Loucy (cell line): ENCODE measurements around the gene CACNA1C.

Experiments used
- H2AFZ ChIP-seq: fragments of 200-600 bp; sonication (generic); 2 replicates; pipeline ENCODE4 v1.6.0; 2016; ENCODE audit warnings: antibody characterized with exemption, mild to moderate bottlenecking, low read length, moderate library complexity
- H3F3A ChIP-seq: fragments of 200-600 bp; 2 replicates; pipeline ENCODE4 v1.6.0; 2016; ENCODE audit warnings: antibody characterized with exemption, low read depth, mild to moderate bottlenecking
- H3K27me3 ChIP-seq: fragments of 200-600 bp; sonication (generic); 2 replicates; pipeline ENCODE4 v1.6.1; 2014; ENCODE audit warnings: low read length, mild to moderate bottlenecking; ENCODE audit not compliant: insufficient read depth, poor library complexity, severe bottlenecking
- H3K36me3 ChIP-seq: fragments of 200-600 bp; sonication (generic); 2 replicates; pipeline ENCODE4 v1.6.1; 2016; ENCODE audit warnings: low read length; ENCODE audit not compliant: insufficient read depth
- H3K4me1 ChIP-seq: fragments of 200-600 bp; sonication (generic); 2 replicates; pipeline ENCODE4 v1.5.1; 2014; ENCODE audit warnings: low read length, mild to moderate bottlenecking; ENCODE audit not compliant: insufficient read depth, poor library complexity, severe bottlenecking
- H3K4me2 ChIP-seq: fragments of 200-600 bp; sonication (generic); 2 replicates; pipeline ENCODE4 v1.6.0; 2014; ENCODE audit warnings: antibody characterized with exemption, low read length, low read depth, mild to moderate bottlenecking; ENCODE audit not compliant: poor library complexity, severe bottlenecking
- H3K4me3 ChIP-seq: fragments of 200-600 bp; sonication (generic); 2 replicates; pipeline ENCODE4 v1.5.1; 2014; ENCODE audit warnings: low read length, mild to moderate bottlenecking, mixed read lengths; ENCODE audit not compliant: poor library complexity, severe bottlenecking
- H3K79me2 ChIP-seq: fragments of 200-600 bp; sonication (generic); 2 replicates; pipeline ENCODE4 v1.6.1; 2014; ENCODE audit warnings: low read length; ENCODE audit not compliant: insufficient read depth
- H3K9ac ChIP-seq: fragments of 200-600 bp; sonication (generic); 2 replicates; pipeline ENCODE4 v1.6.0; 2014; ENCODE audit warnings: mild to moderate bottlenecking, low read depth, low read length, moderate library complexity; ENCODE audit not compliant: poor library complexity, severe bottlenecking
- H3K9me2 ChIP-seq: fragments of 200-600 bp; sonication (generic); replicated peaks from 2 replicates; pipeline ENCODE4 v1.6.1; 2016; ENCODE audit warnings: low read depth, low read length, mixed read lengths
- H3K9me3 ChIP-seq: fragments of 200-600 bp; sonication (generic); 2 replicates; pipeline ENCODE4 v1.6.1; 2014; ENCODE audit warnings: mild to moderate bottlenecking, antibody characterized with exemption, low read length, low read depth; ENCODE audit not compliant: insufficient read depth
- H4K20me1 ChIP-seq: fragments of 200-600 bp; sonication (generic); 2 replicates; pipeline ENCODE4 v1.6.0; 2014; ENCODE audit warnings: antibody characterized with exemption, low read length, mild to moderate bottlenecking; ENCODE audit not compliant: insufficient read depth, poor library complexity, severe bottlenecking
- CTCF ChIP-seq: fragments of 200-600 bp; sonication (generic); conservative IDR thresholded peaks from 2 replicates; pipeline ENCODE4 v1.5.1; 2014; ENCODE audit warnings: mild to moderate bottlenecking, antibody characterized with exemption, low read length
- EZH2phosphoT487 ChIP-seq: fragments of 200-600 bp; IDR thresholded peaks from 2 replicates; pipeline ENCODE4 v1.6.1; 2018; ENCODE audit warnings: antibody characterized with exemption, mild to moderate bottlenecking, moderate library complexity, borderline replicate concordance

CACNA1C gene

GRCh38 chr12:2650261-2651067 is 597.7 kb downstream of the CACNA1C start:
- no peaks in the 10 kb centered on the region for H3K27me3 ChIP-seq
- H4K20me1 ChIP-seq = no peaks in the 10 kb centered on the region
- H3K36me3 ChIP-seq = no peaks in the 10 kb centered on the region
- no peak overlapping the region for H2AFZ ChIP-seq
- H3K4me1 ChIP-seq = peaks cover 9% of the 10 kb centered on the region
- no peak overlapping the region for H3K9ac ChIP-seq
- no peak for TF ChIP-seq EZH2phosphoT487
- TF ChIP-seq CTCF = no peak
- H3K9me2 ChIP-seq = no peaks in the 10 kb centered on the region
- no peaks in the 10 kb centered on the region for H3K79me2 ChIP-seq
- H3F3A ChIP-seq = no peaks in the 10 kb centered on the region
- no peaks in the 10 kb centered on the region for H3K9me3 ChIP-seq
- no peak overlapping the region for H3K4me3 ChIP-seq
- no peak overlapping the region for H3K4me2 ChIP-seq

GRCh38 chr12:2651068-2651965 is 598.5 kb downstream of the CACNA1C start:
- no peak for TF ChIP-seq EZH2phosphoT487
- no peak for TF ChIP-seq CTCF

DNA sequence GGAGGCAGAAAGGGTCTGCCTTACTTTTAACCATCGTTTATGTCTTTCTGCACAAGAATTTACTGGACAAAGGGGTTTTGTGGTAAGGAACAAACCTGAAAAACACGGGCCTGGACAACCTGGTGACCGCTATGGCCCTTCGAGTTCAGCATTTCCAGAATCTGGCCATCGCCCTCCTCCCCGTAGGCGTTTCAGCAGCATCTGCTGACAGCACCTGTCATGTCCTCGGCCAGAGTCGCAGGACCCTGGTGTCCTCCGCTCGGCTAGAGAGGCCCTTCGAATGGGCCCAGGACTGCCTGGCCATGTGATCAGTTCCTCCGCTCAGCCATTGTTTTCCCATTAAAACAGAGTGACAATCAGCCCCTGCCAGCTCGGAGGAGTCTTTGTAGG is 599.2 kb downstream of the CACNA1C start:
- Histone ChIP-seq H2AFZ (no peak overlapping the region), H3K4me1 (no peaks in the 10 kb centered on the region), H3K4me3 (no peak overlapping the region), H3F3A (no peaks in the 10 kb centered on the region), H3K9ac (no peak overlapping the region), H3K79me2 (no peaks in the 10 kb centered on the region), H3K9me2 (no peaks in the 10 kb centered on the region), H3K4me2 (no peak overlapping the region), H3K9me3 (no peaks in the 10 kb centered on the region), H3K27me3 (no peaks in the 10 kb centered on the region), H4K20me1 (no peaks in the 10 kb centered on the region), H3K36me3 (no peaks in the 10 kb centered on the region)
- TF ChIP-seq EZH2phosphoT487 = no peak
- TF ChIP-seq CTCF = no peak

More at GRCh38 chr12:2651068-2651965, 598.5 kb downstream of the CACNA1C start:
- no peaks in the 10 kb centered on the region for H3K9me2 ChIP-seq
- no peaks in the 10 kb centered on the region for H3K27me3 ChIP-seq
- H3K4me1 ChIP-seq = peaks cover under 1% of the 10 kb centered on the region
- H3K9me3 ChIP-seq = no peaks in the 10 kb centered on the region
- H3K79me2 ChIP-seq = no peaks in the 10 kb centered on the region
- H3K9ac ChIP-seq = no peak overlapping the region
- H3K4me2 ChIP-seq = no peak overlapping the region
- H3F3A ChIP-seq = no peaks in the 10 kb centered on the region
- H2AFZ ChIP-seq = no peak overlapping the region
- no peaks in the 10 kb centered on the region for H3K36me3 ChIP-seq
- no peaks in the 10 kb centered on the region for H4K20me1 ChIP-seq
- no peak overlapping the region for H3K4me3 ChIP-seq
